ENCODE results near the gene BRSK1. TPM values are rescaled to one million over a fixed set of nuclear protein-coding genes. Genes with fewer than 3 reads are reported as not detected.

Gene BRSK1
- total and polyA plus RNA-seq, 2 of the 13 experiments (the other 11 are each of a cell fraction or from before 2014, with no cell fraction given) = 0.18 to 1.2 TPM

GRCh38 chr19:55257461-55258420 is 26.1 kb upstream of the BRSK1 start (continued):
- TF ChIP-seq, protein P1, sequence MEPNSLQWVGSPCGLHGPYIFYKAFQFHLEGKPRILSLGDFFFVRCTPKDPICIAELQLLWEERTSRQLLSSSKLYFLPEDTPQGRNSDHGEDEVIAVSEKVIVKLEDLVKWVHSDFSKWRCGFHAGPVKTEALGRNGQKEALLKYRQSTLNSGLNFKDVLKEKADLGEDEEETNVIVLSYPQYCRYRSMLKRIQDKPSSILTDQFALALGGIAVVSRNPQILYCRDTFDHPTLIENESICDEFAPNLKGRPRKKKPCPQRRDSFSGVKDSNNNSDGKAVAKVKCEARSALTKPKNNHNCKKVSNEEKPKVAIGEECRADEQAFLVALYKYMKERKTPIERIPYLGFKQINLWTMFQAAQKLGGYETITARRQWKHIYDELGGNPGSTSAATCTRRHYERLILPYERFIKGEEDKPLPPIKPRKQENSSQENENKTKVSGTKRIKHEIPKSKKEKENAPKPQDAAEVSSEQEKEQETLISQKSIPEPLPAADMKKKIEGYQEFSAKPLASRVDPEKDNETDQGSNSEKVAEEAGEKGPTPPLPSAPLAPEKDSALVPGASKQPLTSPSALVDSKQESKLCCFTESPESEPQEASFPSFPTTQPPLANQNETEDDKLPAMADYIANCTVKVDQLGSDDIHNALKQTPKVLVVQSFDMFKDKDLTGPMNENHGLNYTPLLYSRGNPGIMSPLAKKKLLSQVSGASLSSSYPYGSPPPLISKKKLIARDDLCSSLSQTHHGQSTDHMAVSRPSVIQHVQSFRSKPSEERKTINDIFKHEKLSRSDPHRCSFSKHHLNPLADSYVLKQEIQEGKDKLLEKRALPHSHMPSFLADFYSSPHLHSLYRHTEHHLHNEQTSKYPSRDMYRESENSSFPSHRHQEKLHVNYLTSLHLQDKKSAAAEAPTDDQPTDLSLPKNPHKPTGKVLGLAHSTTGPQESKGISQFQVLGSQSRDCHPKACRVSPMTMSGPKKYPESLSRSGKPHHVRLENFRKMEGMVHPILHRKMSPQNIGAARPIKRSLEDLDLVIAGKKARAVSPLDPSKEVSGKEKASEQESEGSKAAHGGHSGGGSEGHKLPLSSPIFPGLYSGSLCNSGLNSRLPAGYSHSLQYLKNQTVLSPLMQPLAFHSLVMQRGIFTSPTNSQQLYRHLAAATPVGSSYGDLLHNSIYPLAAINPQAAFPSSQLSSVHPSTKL (CRISPR knock-in tag; IDR thresholded peaks at IDR 0.05) = no peak
- TF ChIP-seq PRMT3 (CRISPR knock-in tag; IDR thresholded peaks at IDR 0.05; ENCODE audit: borderline replicate concordance, low read depth) (no peak), ZNF749 (CRISPR knock-in tag; IDR thresholded peaks at IDR 0.05; ENCODE audit: borderline replicate concordance) (no peak), YEATS4 (CRISPR knock-in tag; IDR thresholded peaks at IDR 0.05; ENCODE audit: borderline replicate concordance) (no peak), ISX (CRISPR knock-in tag; conservative IDR thresholded peaks at IDR 0.05) (0 out of 2 replicates have a peak, but pooled peaks have one; percentile 35), ZFP91 (CRISPR knock-in tag; IDR thresholded peaks at IDR 0.05; ENCODE audit: borderline replicate concordance) (peak; percentile 15; the same call in 1 of the 2 replicates), KDM5B (CRISPR knock-in tag; IDR thresholded peaks at IDR 0.05; ENCODE audit: borderline replicate concordance) (no peak), FIP1L1 (IDR thresholded peaks at IDR 0.05; ENCODE audit: borderline replicate concordance, insufficient read depth, low read depth, low read length) (no peak), ZNF816 (CRISPR knock-in tag; IDR thresholded peaks at IDR 0.05; ENCODE audit: borderline replicate concordance) (no peak), ZNF292 (CRISPR knock-in tag; IDR thresholded peaks at IDR 0.05; ENCODE audit: borderline replicate concordance, low read depth) (no peak), ZNF761 (CRISPR knock-in tag; conservative IDR thresholded peaks at IDR 0.05) (no peak), ZC3H4 (CRISPR knock-in tag; IDR thresholded peaks at IDR 0.05; ENCODE audit: borderline replicate concordance) (no peak), ZNF75D (CRISPR knock-in tag; IDR thresholded peaks at IDR 0.05; ENCODE audit: borderline replicate concordance) (no peak), FOXK2 (IDR thresholded peaks at IDR 0.05) (no peak), ZNF7 (CRISPR knock-in tag; IDR thresholded peaks at IDR 0.05) (no peak), TBP (CRISPR knock-in tag; IDR thresholded peaks at IDR 0.05) (no peak), FOSL2 (CRISPR knock-in tag; IDR thresholded peaks at IDR 0.05) (no peak), JUN (CRISPR knock-in tag; IDR thresholded peaks at IDR 0.05) (no peak)
- TF ChIP-seq, protein P2, sequence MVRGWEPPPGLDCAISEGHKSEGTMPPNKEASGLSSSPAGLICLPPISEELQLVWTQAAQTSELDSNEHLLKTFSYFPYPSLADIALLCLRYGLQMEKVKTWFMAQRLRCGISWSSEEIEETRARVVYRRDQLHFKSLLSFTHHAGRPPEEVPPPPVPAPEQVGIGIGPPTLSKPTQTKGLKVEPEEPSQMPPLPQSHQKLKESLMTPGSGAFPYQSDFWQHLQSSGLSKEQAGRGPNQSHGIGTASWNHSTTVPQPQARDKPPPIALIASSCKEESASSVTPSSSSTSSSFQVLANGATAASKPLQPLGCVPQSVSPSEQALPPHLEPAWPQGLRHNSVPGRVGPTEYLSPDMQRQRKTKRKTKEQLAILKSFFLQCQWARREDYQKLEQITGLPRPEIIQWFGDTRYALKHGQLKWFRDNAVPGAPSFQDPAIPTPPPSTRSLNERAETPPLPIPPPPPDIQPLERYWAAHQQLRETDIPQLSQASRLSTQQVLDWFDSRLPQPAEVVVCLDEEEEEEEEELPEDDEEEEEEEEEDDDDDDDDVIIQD (CRISPR knock-in tag; IDR thresholded peaks at IDR 0.05; ENCODE audit: low read depth) = no peak
